ENCODE results near the gene LRRC25.
"Not testable (repeated sequence)": the region's sequence is repeated elsewhere in the genome, so short reads cannot be mapped to it uniquely, and the experiment has no call there.

LRRC25 gene

DNA sequence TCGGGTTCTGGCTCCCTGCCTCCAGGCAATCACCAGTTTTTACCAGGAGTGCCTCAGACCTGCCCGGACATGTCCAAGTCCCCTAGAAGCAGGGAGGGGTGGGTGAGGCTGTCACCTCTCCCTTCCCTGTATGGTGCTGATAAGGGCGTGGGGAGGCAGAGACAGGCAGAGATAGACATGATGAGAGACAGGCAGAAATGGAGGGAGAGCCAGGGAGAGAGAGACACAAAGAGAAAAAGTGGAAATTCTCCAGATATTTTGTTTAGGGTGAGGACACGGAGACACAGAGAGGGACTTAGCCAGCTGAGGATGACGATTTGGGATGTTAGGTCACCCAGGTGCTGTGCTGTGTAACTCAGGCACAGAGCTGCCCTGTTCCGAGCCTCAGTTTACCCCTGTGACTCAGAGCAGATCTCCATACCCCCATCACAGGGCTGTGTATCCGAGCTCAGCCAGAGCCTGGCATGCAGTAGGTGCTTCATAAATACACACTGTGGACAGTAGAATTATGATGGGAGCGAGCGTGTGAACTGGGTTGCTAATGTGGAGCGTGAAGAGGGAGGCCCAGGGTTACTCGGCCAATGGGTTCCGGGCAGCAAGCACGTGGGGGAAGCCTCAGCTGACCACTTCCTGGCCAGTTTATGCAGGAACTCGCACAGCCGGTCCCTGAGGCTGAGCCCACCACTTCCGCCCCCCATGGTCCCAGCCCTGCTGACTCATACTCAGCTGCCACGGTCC is 23.4 kb downstream of the LRRC25 start:
- DNase-seq, result peak; percentile 65

DNA sequence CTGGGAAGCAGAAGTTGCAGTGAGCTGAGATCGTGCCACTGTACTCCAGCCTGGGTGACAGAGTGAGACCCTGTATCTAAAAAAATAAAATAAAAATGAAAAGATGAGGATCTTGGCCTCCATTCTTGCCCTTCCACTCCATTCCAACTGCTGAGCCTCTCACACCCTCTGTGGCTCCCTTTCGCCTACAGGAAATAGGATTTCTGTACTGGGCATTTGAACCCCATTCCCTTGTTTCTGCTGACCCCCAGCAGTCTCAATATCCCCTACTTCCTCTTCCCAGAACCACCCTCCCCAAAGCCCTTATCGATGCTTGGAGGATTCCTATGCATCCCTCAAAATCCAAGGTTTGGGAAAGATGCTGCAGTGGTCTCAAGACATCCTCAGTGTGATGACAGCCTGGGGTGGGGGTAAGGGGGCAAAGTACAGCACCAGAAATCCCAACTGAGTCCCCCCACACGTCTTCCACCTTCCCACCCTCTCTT is 24.0 kb downstream of the LRRC25 start:
- DNase-seq, result no peak

DNA sequence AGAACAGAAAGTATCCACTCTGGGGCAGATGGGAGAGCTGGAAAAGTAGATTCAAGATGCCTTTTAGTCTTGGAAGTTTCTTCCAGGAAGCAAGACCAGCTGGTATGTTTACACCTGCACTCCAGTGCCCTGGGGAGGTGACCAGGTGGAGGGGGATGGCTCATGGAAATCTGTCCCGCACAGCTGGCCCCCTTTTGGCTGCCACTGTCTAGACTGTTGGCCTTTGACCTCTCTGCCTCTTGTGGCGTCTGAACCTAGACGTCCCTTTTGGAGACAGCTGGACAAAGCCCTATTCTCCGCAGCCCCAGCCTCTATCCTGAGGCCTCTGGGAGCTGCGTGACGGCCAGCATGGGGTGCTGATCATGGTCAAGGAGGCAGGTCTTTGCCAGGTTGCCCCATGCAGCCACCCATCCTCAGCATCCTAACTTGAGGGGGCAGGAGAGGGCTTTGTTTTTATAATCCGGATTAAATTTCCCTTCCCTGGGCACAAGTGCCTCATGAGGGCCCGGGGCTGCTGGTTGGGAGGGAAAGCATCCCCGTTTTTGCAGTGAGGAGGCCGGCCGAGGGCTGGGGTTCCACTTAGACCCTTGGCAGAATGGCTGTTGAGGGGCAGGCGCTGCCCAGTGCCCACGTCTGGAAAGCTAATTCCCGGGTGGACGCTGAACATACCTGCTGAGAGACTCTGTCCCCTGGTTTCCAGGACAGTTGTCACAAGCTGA is 28.8 kb downstream of the LRRC25 start:
- DNase-seq, result no peak

DNA sequence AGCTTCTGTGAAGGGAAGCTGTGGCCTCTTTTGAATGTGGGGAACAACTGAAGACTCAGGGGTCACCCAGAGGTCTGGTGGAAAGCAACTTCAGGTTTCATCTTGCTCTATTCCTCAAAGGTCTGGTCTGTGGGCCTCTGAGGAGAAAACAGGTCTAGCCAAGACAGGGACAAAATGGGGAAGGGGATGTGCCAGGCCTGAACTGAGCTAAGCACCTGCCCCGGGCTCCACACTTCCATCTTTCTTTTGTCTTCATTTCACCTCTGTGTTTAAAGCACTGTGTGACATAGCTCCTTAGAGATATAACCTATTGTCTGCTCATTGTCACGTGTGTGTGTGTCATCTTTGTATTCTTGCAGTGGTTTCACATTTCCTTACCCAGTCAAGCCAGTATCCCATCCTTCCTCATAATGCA is 31.4 kb downstream of the LRRC25 start:
- no peak for DNase-seq

DNA sequence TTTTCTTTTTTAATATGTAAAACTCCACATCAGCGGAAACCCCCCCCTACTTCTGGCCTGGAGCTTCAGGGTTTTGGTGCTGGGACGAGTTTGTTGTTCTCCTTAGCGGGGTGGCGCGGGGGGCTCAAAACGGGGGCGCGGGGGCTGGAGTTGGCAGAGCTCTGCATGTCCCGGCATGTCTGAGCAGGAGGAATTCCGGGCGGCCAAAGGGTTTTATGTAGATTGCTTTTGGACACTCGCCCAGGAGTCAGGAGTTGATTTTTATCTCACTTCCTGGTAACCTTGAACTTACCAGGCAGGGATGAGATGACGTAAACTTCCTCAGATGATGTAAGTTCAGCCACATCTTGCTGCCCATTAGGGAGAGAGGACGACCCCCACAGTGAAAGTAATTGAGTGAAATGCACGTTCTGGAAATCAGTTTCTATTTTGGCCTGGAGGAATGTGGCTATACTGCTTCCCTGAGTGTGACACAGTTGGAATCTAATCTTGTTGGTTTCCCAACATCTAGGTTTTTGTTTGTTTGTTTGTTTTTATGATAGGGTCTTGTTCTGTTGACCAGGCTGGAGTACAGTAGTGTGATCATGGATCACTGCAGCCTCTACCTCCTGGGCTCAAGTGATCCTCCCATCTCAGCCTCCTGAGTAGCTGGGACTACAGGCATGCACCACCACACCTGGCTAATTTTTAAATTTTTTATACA is 32.4 kb downstream of the LRRC25 start:
- DNase-seq, result no peak

DNA sequence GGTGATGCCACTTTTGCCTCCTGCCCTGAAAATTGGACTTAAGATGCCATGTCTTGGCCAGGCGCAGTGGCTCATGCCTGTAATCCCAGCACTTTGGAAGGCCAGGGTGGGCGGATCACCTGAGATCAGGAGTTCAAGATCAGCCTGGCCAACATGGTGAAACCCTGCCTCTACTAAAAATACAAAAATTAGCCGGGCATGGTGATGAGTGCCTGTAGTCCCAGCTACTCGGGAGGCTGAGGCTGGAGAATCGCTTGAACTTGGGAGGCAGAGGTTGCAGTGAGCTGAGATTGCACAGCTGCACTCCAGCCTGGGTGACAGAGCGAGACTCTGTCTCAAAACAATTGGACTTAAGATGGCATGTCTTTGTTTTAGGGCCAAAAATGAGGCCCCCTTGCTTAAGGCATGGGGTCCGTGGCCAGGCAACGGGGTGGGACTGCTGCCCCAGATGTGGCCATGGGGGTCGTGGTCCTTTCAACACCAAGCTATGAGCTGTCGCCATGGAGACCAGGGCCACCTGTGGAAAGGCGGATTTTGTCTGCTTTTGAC is 33.1 kb downstream of the LRRC25 start:
- DNase-seq, result not testable (repeated sequence)

DNA sequence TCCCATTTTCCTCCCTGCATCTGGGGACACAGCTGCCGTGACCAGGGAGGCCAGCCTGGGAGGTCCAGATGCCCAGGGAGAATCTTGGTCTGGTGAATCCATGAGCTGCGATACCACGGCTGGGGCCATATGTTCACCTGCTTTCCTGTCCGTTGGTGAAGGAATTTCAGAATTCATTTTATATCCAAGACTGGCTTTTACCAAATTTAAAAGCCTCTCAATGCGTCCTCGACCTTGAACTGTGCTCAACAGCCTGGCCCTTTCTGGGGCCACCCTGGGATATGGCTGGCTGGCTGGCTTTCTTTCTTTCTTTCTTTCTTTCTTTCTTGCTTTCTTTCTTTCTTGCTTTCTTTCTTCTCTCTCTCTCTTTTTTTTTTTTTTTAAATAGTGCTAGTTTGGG is 33.6 kb downstream of the LRRC25 start:
- DNase-seq, result no peak

DNA sequence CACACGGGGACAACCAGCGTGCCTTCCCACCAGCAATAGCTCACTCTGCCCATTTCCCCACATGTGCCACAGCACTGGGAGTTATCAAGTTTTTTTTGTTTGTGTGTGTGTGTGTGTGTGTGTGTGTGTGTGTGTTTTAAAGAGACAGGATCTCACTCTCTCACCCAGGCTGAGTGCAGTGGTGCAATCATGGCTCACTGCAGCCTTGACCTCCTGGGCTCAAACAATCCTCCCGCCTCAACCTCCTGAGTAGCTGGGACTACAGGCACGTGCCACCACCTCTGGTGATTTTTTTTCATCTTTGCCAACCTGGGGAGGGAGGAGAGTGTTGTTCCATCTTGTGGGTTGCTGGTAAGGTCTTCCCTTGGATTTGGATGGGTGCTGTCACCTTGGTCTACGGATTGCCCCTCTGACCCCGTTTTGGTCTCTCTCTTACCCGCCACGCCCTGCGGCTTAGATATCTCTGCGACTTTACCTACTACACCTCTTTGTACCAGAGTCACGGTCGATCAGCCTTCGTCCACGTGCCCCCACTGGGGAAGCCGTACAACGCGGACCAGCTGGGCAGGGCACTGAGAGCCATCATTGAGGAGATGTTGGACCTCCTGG is 34.4 kb downstream of the LRRC25 start:
- no peak for DNase-seq

DNA sequence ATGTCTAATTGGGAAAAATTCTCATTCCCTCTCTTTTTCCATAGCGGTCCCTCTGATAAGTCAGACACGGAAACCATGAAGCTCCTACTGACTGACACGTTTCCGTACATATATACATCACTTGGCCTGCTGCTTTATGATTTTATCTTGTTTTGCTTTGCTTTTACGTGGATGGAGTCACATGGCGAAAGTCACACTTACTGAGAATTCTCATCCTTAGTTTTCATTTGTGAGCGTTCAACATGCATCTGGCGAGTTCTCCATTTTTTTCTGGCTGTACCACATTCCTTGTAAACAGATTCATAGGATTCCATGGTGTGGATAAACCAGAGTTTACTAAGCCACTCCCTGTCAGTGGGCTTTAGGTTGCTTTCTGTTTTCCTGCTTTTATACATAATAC is 35.8 kb downstream of the LRRC25 start:
- DNase-seq, result no peak

DNA sequence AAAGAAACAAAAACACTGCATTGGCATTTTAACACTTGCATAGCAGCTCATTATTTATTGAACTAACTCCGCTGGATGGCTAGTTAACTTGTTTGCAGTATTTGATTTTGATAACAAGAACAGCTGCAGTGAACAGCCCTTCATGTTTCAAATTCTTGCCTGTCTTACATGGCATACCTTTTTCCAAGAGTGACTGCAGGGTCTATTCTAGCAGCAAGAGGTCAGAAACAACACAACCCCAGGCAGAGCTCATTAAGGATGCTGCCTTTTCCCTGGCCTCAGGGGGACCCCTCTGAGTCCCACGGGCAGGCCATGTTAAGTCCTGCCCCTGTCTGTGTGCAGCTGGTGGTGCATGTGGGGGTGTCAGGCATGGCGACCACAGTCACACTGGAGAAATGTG is 40.4 kb downstream of the LRRC25 start:
- no peak for DNase-seq

DNA sequence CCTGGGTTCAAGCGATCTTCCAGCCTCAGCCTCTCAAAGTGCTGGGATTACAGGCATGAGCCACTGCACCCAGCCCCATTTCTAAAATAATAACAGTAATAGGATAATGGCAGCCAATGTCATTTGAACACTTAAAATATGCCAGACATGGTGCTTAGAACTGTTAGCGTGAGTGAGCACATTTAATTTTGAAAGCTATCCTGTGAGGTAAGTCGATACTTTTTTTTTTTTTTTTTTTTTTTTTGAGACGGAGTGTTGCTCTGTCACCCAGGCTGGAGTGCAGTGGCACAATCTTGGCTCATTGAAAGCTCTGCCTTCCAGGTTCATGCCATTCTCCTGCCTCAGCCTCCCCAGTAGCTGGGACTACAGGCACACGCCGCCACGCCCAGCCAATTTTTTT is 42.7 kb downstream of the LRRC25 start:
- DNase-seq, result not testable (repeated sequence)

DNA sequence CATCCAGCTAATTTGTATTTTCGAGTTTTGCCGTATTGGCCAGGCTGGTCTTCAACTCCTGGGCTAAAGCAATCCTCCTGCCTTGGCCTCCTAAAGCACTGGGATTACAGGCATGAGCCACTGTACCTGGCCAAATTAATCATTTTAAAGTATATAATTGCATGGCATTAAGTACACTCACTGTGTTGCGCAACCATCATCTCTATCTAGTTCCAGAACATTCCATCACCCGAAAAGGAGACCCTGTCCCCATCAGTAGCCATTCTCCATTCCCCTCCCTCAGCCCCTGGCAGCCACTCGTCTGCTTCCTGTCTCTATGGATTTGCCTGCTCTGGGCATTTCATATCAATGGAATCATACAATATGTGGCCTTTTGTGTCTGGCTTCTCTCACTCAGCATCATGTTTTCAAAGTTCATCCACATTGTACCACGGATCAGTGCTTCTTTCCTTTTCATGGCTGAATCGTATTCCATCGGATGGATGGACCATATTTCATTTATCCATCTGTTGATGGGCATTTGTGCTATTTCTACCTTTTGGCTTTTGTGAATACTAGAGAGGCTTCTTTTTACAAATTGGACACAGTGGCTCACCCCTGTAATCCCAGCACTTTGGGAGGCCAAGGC is 43.9 kb downstream of the LRRC25 start:
- DNase-seq, result no peak

DNA sequence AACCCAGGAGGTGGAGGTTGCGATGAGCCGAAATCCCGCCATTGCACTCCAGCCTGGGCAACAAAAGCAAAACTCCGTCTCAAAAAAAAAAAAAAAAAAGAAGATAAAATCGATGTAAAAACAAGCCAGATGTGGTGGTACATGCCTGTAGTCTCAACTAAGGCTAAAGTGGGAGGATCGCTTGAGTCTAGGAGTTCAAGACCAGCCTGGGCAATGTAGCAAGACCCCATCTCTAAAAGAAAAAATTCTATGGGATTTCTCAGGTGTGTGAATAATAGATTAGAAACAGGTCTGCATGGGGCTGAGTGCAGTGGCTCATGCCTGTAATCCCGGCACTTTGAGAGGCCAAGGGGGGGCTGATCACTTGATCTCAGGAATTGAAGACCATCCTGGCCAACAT is 45.9 kb downstream of the LRRC25 start:
- no peak for DNase-seq

DNA sequence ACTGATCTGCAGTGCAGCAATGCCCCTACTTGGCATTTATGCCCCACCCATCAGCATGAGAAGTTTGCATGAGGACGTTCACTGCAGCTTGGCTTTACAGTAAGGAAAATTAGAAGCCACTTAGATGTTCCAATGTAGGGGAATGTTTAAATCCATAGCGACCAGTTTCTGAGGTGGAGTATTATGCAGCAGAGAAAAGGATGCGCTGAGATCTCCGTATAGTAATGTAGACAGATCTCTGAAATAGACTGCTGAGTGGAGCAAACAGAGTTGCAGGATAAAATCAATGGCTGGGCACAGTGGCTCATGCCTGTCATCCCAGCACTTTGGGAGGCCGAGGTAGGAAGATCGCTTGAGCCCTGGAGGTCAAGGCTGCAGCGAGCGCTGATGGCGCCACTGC is 46.9 kb downstream of the LRRC25 start:
- no peak for DNase-seq

DNA sequence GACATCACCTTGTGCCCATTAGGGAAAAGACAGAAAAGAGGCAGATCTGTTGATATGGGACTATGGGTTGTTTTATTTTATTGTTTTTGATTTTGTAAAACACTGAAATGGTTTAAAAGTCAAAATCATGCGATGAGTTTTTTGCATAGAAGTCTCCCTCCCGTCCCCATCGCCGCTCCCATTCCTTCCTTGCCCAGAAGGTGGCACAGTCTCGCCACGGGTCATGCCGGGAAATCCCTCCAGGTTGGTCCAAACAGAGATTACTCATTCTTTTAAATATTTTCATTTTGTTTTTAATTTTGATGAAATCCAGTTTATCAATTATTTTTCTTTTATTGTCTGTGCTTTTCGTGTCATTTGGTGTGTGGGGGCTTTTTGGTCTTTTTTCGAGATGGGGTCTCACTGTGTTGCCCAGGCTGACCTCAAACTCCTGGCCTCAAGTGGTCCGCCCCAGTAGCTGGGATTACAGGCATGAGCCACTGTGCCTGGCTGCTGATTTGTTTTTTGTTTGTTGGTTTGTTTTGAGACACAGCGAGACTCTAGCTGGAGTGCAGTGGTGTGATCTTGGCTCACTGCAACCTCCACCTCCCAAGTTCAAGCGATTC is 47.8 kb downstream of the LRRC25 start:
- no peak for DNase-seq

DNA sequence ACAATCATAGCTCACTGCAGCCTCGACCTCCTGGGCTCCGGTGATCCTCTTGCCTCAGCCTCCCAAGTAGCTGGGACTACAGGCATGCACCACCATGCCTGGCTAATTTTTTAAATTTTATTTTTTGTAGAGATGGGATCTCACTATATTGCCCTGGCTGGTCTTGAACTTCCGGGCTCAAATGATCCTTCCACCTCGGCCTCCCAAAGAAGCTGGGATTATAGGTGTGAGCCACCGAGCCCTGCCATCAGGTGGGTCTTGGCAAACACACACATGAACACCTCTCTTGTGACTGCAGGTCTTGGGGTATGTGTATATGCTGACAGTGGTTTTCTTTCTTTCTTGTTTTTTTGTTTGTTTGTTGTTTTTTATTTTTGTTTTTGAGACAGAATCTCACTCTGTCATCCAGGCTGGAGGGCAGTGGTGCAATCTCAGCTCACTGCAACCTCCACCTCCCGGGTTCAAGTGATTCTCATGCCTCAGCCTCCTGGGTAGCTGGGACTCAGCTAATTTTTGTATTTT is 48.5 kb downstream of the LRRC25 start:
- not testable (repeated sequence) for DNase-seq

DNA sequence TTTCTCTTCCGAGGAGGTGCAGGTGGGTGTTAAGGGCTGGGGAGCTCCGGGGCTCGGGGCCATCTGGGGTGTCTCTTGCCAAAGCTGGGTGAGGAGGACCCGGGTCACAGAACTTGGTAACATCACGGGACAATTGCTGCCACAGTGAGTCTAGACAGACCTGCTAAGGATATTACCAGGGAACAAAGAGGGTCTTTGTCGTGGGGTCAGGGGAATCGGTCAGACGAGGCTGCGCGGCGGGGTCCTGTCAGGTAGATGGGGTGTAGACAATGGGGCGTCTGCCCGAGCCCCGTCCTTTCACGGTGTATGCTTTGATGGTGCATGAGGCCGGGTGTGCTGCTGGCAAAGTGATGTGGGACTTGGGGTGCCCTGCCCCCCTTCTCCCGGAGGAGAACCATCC is 49.3 kb downstream of the LRRC25 start:
- no peak for DNase-seq

DNA sequence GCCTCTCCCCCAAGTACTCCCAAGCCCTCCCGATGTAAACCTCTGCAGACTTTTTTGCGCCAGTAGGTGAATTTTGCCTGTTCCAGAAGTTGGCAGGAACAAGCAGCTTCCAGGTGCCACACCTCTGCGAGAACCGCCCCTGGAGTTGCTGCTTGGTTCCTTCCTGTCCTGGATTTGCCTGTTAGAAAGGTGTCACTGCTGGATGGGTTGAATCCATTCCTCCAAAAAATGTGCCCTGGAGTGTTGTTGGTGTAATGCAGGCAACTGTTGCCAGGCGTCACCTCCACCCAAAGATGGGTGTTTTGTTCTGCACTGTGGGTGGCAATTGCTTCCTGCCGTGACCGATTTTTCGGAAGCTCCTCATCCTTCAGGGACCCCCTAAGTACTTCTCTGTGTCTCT is 51.3 kb downstream of the LRRC25 start:
- no peak for DNase-seq

DNA sequence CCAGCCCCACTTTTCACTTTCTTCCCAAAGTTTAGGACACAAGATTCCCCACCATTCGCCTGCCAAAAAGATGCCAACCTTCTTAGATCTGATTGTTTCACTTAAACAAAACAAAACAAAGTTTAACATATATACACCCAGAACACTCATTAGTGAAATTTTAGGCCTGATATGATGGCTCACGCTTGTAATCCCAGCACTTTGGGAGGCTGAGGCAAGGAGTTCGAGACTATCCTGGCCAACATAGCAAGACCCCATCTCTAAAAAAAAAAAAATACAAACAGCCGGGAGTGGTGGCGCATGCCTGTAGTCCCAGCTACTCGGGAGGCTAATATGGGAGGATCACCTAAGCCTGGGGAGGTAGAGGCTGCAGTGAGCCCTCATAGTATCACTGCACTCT is 52.1 kb downstream of the LRRC25 start:
- DNase-seq, result no peak

DNA sequence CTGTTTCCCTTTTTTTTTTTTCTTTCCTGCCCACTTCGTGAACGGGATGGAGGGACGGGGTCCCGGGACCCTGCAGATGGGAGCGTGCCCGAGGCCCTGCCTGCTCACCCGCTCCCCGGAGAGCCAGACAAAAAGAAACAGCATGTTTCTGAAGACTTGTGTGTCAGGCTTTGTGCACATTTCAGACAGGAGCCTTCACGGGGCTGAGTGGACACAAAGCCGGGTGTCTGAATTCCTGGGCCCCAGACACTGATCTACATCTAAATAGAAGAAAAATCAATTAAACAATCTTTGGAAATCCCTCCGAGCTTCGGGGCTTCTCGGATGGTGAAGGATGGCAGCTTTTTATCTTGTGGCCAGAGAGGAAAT is 52.9 kb downstream of the LRRC25 start:
- no peak for DNase-seq

DNA sequence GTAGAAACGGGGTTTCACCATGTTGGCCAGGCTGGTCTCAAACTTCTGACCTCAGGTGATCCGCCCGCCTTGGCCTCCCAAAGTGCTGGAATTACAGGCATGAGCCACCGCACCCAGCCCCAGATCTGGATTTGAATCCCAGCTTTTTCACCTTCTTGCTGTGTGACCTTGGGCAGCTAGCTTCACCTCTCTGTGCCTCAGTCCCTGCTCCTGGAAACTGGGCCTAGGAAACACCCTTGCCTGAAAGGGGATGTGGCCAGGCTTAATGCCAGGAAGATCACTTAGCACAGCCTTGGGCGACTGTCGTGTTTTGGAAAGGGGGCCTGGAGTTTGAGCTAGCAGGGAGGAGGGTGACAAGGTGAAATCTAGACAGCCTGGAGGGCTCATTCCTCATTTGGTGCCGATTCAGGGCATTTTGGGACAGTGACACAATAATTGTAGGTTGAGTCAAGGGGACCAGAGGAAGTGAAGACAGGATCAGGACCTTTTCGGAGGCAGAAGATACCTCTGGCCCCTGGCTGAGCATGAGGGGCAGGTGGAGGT is 55.3 kb downstream of the LRRC25 start:
- DNase-seq, result no peak
